ENCODE data around the gene NPHS1. TPM values are rescaled to one million over a fixed set of nuclear protein-coding genes. Genes with fewer than 3 reads are reported as not detected.

The NPHS1 gene
- total and polyA plus RNA-seq, 3 donors from 2014 or later: 1.8 to 3.8 (median 2.7) TPM

DNA sequence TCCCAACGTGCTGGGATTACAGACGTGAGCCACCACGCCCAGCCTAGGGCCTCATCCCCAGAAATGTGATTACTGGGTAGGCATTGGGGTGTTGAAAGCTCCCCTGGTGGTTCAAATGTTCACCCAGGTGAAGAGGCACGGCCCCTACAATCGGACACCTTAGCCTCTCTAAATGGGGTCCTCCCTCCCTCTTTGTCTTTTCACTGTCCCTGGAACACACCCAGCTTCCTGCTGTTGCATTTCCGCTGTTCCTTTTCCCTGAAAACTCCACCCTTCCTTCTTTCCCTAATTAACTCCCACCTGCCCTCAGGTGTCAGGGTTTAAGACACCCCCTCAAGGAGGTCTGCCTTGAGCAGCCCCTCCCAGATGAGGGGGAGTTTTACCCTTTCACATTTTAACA is 36.0 kb downstream of the NPHS1 start:
- Histone ChIP-seq H3K27me3 (no peaks in the 10 kb centered on the region), H3K9me3 (no peaks in the 10 kb centered on the region), H3K4me3 (no peak overlapping the region), H3K27ac (no peak overlapping the region), H3K4me1 (no peaks in the 10 kb centered on the region), H3K36me3 (ENCODE audit: low read depth, missing control alignments) (no peaks in the 10 kb centered on the region)
- WGBS, 2 donors: 52 to 61% methylated on average over 6 of the region's 6 CpGs
- intact Hi-C loops (cut with DNase I; ENCODE audit: low total_unique reads): no loop called here
- TF ChIP-seq POLR2A (IDR thresholded peaks at IDR 0.05): no peak
- TF ChIP-seq, protein P1, sequence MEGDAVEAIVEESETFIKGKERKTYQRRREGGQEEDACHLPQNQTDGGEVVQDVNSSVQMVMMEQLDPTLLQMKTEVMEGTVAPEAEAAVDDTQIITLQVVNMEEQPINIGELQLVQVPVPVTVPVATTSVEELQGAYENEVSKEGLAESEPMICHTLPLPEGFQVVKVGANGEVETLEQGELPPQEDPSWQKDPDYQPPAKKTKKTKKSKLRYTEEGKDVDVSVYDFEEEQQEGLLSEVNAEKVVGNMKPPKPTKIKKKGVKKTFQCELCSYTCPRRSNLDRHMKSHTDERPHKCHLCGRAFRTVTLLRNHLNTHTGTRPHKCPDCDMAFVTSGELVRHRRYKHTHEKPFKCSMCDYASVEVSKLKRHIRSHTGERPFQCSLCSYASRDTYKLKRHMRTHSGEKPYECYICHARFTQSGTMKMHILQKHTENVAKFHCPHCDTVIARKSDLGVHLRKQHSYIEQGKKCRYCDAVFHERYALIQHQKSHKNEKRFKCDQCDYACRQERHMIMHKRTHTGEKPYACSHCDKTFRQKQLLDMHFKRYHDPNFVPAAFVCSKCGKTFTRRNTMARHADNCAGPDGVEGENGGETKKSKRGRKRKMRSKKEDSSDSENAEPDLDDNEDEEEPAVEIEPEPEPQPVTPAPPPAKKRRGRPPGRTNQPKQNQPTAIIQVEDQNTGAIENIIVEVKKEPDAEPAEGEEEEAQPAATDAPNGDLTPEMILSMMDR (IDR thresholded peaks at IDR 0.05): no peak
- no peak for DNase-seq

DNA sequence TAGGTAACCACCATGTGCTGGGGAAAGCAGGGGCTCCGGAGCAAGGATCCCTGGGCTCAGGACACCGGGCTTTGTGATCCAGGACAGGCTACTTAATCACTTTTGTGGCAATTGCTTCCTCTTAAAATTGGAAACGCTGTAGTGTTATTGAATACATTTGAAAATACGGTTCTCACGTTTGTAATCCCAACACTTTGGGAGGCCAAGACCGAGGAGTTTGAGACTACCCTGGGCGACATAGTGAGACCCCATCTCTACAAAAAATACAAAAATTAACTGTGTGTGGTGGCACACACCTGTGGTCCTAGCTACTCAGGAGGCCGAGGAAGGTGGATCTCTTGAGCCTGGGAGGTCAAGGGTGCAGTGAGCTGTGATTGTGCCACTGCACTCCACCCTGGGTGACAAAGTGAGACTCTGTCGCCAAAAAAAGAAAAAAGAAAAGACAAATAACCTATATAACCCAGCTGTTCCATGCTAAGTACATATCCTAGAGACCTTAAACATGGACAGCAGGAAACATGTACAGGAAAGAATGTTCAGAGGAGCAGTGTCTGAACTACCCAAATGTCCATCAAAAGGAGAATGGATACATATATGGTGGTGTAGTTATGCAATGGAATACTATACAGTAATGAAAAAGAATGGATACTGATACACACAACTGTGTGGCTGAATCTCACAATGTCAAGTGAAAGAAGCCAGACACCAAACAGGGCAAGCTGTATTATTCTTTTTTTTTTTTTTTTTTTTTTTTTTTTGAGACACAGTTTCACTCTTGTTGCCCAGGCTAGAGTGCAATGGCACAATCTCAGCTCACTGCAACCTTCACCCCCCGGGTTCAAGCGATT is 39.0 kb downstream of the NPHS1 start:
- DNase-seq: no peak
- intact Hi-C loops (cut with DNase I; ENCODE audit: low total_unique reads): no loop called here

DNA sequence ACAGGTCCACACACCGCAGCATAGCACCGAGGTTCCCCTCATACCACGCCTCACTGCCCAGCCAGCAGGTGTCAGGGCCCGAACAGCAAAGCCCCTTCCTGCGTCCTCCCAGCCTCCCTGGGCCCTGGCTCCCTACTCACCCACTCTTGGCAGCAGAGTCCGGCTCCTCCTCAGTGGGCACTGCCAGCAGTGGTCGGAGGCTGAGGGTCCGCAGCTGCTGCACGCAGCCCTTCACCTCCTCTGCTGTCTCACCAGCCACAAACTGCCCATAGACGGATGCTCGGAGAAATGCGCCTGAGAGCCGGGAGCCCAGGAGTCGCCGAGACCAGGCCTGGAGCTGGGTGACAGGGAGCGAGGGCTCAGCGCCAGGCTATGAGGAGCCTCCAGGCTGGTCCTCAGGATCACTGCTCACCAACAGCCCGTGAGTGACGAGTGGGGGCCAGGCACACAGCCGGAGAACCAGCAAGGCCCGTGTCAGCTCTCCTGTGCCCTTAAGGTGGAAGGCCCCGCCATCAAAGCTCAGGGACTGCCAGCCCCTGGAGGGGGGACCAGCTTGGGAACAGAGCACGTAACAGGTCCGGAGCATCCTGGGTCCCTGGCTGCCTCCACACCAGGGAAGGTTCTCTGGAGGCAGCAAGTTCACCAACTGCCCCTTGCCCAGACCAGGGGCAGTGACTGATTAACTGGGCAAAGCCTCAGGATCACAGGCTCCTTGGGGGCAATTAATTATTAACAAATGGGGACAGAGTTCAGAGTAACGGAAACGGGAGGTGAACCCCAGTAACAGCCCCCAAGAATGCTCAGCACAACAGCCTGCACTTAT is 39.9 kb downstream of the NPHS1 start, which contains the start of gene PRODH2:
Gene PRODH2 (minus strand): TSS at position 626 of the 823 bp plus-strand sequence. CDS start 40 bp downstream, at position 586.
- no peak within 1 kb of the TSS for H3K4me3 ChIP-seq
- H3K36me3 ChIP-seq (ENCODE audit: low read depth, missing control alignments): no peaks in the 10 kb centered on the region
- DNase-seq: no peak
- H3K27me3 ChIP-seq: no peaks in the 10 kb centered on the region
- 77 to 88% methylated on average over 3 to 26 of the region's 26 CpGs for WGBS, 2 donors
- TF ChIP-seq POLR2A (IDR thresholded peaks at IDR 0.05): no peak
- TF ChIP-seq, protein P1 (IDR thresholded peaks at IDR 0.05): no peak
- intact Hi-C loops (cut with DNase I; ENCODE audit: low total_unique reads): no loop called here
- no peaks in the 10 kb centered on the region for H3K4me1 ChIP-seq
- H3K27ac ChIP-seq: no peak within 1 kb of the TSS
- H3K9me3 ChIP-seq: no peaks in the 10 kb centered on the region

More for the DNA sequence above, 39.0 kb downstream of the NPHS1 start:
- H3K36me3 ChIP-seq (ENCODE audit: low read depth, missing control alignments): no peaks in the 10 kb centered on the region
- no peak overlapping the region for H3K27ac ChIP-seq
- no peaks in the 10 kb centered on the region for H3K4me1 ChIP-seq
- TF ChIP-seq, protein P1 (IDR thresholded peaks at IDR 0.05): no peak
- TF ChIP-seq POLR2A (IDR thresholded peaks at IDR 0.05): no peak
- 83 to 90% methylated on average over 11 of the region's 11 CpGs for WGBS, 2 donors
- no peak overlapping the region for H3K4me3 ChIP-seq
- no peaks in the 10 kb centered on the region for H3K9me3 ChIP-seq
- H3K27me3 ChIP-seq: no peaks in the 10 kb centered on the region

DNA sequence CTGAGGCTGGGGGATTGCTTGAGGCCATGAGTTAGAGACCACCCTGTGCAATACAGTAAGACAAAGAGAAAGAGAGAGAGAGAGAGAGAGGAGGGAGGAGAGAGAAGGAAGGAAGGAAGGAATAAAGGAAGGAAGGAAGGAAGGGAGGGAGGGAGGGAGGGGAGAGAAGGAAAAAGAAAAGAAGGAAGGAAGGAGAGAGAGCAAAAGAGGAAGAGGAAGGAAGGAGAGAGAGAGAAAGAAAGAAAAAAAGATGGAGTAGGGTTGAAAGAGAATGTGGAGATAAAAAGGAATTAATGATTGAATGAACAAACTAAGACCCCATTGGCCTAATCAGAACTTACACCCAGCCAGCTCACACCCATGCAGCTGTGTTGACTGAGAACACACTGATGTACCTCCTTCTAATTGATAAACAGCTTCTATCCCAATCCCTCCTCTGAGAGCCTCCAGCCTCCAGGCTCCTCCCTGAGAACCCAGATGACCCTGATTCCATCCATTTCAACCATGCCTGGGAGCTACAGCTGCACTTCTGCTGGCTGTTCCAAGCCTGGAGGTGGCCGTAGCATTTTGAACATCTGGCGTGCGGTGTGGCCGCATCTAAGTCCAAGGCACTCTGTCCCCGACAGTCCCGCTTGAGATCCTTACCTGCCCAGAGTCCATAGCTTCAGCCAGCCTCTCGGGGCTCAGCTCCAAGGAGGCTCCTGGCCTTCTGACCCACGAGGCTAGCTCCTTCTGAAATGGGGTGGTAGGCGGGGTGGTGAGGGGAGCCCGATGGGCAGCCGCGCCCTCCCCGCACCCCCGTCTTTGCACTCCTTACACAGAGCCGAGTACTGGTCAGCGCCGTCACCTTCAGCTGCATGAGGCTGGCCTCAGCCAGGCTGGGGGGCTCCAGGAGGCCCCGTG is 40.7 kb downstream of the NPHS1 start:
- 57 to 67% methylated on average over 12 of the region's 18 CpGs for WGBS, 2 donors

More for the DNA sequence above, 40.7 kb downstream of the NPHS1 start:
- H3K36me3 ChIP-seq (ENCODE audit: low read depth, missing control alignments): no peaks in the 10 kb centered on the region
- intact Hi-C loops (cut with DNase I; ENCODE audit: low total_unique reads): no loop called here
- no peaks in the 10 kb centered on the region for H3K27me3 ChIP-seq
- TF ChIP-seq, protein P1 (IDR thresholded peaks at IDR 0.05): no peak
- no peak for TF ChIP-seq POLR2A (IDR thresholded peaks at IDR 0.05)
- H3K4me1 ChIP-seq: no peaks in the 10 kb centered on the region
- H3K4me3 ChIP-seq: no peak overlapping the region
- DNase-seq: no peak
- H3K9me3 ChIP-seq: no peaks in the 10 kb centered on the region
- no peak overlapping the region for H3K27ac ChIP-seq

All from testis (tissue), 3 donors.